DND-41 (cell line): ENCODE results near the gene TXNDC11.

Experiments
- ATAC-seq: fragments of 200-7000 bp; cut with Tn5 transposase; 3 replicates; pipeline ENCODE4 v1.9.1; 2021; ENCODE audit warnings: low read depth; ENCODE audit not compliant: insufficient read depth
- DNase-seq: peaks from one replicate; pipeline ENCODE4 v3.0.0-alpha.2; 2020
- H2AFZ ChIP-seq: 2 replicates; pipeline ENCODE4 v1.6.0; 2012; ENCODE audit warnings: low read depth, low read length
- H3K27ac ChIP-seq: 2 replicates; pipeline ENCODE4 v1.5.1; 2012; ENCODE audit warnings: low read length, inconsistent platforms
- H3K27me3 ChIP-seq: fragments of 200-600 bp; sonication (generic); 2 replicates; pipeline ENCODE4 v1.6.0; 2012; ENCODE audit warnings: low read length, mild to moderate bottlenecking, inconsistent platforms; ENCODE audit not compliant: insufficient read depth, poor library complexity
- H3K36me3 ChIP-seq: 2 replicates; pipeline ENCODE4 v1.5.1; 2012; ENCODE audit warnings: low read length, inconsistent platforms; ENCODE audit not compliant: insufficient read depth
- H3K4me1 ChIP-seq: 2 replicates; pipeline ENCODE4 v1.5.1; 2012; ENCODE audit warnings: mild to moderate bottlenecking, low read length; ENCODE audit not compliant: insufficient read depth
- H3K4me2 ChIP-seq: 2 replicates; pipeline ENCODE4 v1.6.0; 2012; ENCODE audit warnings: mild to moderate bottlenecking, moderate library complexity, low read length, inconsistent platforms; ENCODE audit not compliant: insufficient read depth
- H3K4me3 ChIP-seq, 2 experiments: fragments of 200-600 bp in 1 of 2; shearing (Covaris generic) in 1 of 2; 2 replicates each; pipeline ENCODE4 v1.5.1; 2012 to 2016; ENCODE audit warnings: inconsistent platforms in 2 of 2, low read length in 2 of 2, mild to moderate bottlenecking in 2 of 2, low read depth in 1 of 2, moderate library complexity in 1 of 2
- H3K79me2 ChIP-seq: 2 replicates; pipeline ENCODE4 v1.6.0; 2012; ENCODE audit warnings: low read length, inconsistent platforms; ENCODE audit not compliant: insufficient read depth
- H3K9ac ChIP-seq: 2 replicates; pipeline ENCODE4 v1.6.0; 2012; ENCODE audit warnings: low read depth, mild to moderate bottlenecking, inconsistent platforms, low read length, moderate library complexity
- H3K9me3 ChIP-seq: 2 replicates; pipeline ENCODE4 v1.5.1; 2012; ENCODE audit warnings: low read length, moderate library complexity, mild to moderate bottlenecking, inconsistent platforms; ENCODE audit not compliant: insufficient read depth, severe bottlenecking
- H4K20me1 ChIP-seq: 2 replicates; pipeline ENCODE4 v1.6.0; 2012; ENCODE audit warnings: low read length; ENCODE audit not compliant: insufficient read depth
- CTCF ChIP-seq: IDR thresholded peaks from 2 replicates; pipeline ENCODE4 v1.5.1; 2012; ENCODE audit warnings: borderline replicate concordance, low read length, moderate library complexity, mild to moderate bottlenecking; ENCODE audit not compliant: poor library complexity, severe bottlenecking; ENCODE audit errors: extremely low read depth
- EZH2 ChIP-seq: IDR thresholded peaks from 3 replicates; pipeline ENCODE4 v1.6.1; 2012; ENCODE audit warnings: borderline replicate concordance, low read depth, mild to moderate bottlenecking, moderate library complexity, low read length, inconsistent platforms; ENCODE audit not compliant: severe bottlenecking

TXNDC11 gene

GRCh38 chr16:11768849-11769248, 26.2 kb upstream of the TXNDC11 start:
- Histone ChIP-seq H3K9ac (no peak overlapping the region), H3K4me1 (no peaks in the 10 kb centered on the region), H3K4me3 (no peak overlapping the region), H3K79me2 (peaks cover 13% of the 10 kb centered on the region), H3K36me3 (peaks cover 95% of the 10 kb centered on the region), H2AFZ (no peak overlapping the region), H3K4me2 (no peak overlapping the region), H3K27me3 (no peaks in the 10 kb centered on the region), H3K27ac (no peak overlapping the region), H4K20me1 (peaks cover 10% of the 10 kb centered on the region; the same call in 1 of the 2 replicates), H3K9me3 (no peaks in the 10 kb centered on the region)
- TF ChIP-seq EZH2 = no peak
- no peak for TF ChIP-seq CTCF
- no peak for ATAC-seq
- DNase-seq = no peak

- no peak for DNase-seq
- H3K36me3 ChIP-seq = peaks cover 94% of the 10 kb centered on the region
Measured at GRCh38 chr16:11762431-11762830, 19.8 kb upstream of the TXNDC11 start.

DNA sequence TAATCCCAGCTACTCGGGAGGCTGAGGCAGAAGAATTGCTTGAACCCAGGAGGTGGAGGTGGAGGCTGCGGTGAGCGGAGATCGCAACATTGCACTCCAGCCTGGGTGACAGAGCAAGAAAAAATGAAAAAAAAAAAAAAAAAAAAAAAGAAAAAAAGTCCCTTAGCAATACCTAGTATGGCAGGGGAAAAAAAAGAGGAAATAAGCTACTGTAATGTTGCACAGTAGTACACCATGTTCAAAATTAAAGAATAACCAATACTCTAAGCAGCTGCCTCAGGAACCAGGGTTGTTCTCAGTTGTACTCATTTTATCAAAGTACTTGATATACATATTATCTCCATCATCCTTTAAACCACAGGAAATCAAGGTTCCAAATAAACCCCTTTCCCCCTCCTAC, 17.3 kb upstream of the TXNDC11 start:
- H2AFZ ChIP-seq = no peak overlapping the region
- no peak overlapping the region for H3K4me2 ChIP-seq
- no peak overlapping the region for H3K9ac ChIP-seq
- TF ChIP-seq CTCF (no peak), EZH2 (no peak)
- H3K9me3 ChIP-seq = no peaks in the 10 kb centered on the region
- no peak overlapping the region for H3K27ac ChIP-seq
- no peak overlapping the region for H3K4me3 ChIP-seq
- no peaks in the 10 kb centered on the region for H3K4me1 ChIP-seq
- no peaks in the 10 kb centered on the region for H3K79me2 ChIP-seq
- no peaks in the 10 kb centered on the region for H4K20me1 ChIP-seq
- peaks cover 93% of the 10 kb centered on the region for H3K36me3 ChIP-seq
- ATAC-seq = no peak
- no peaks in the 10 kb centered on the region for H3K27me3 ChIP-seq
- no peak for DNase-seq

More at GRCh38 chr16:11762431-11762830, 19.8 kb upstream of the TXNDC11 start:
- Histone ChIP-seq H3K4me1 (no peaks in the 10 kb centered on the region), H3K4me3 (no peak overlapping the region), H3K79me2 (no peaks in the 10 kb centered on the region), H3K9me3 (no peaks in the 10 kb centered on the region), H3K4me2 (no peak overlapping the region), H2AFZ (no peak overlapping the region), H3K9ac (no peak overlapping the region), H3K27ac (no peak overlapping the region), H4K20me1 (no peaks in the 10 kb centered on the region), H3K27me3 (no peaks in the 10 kb centered on the region)
- no peak for TF ChIP-seq EZH2
- TF ChIP-seq CTCF = no peak
- ATAC-seq = no peak
